Activated CD4-positive, alpha-beta T cell treated with anti-CD3 and anti-CD28 coated beads, Interleukin-2, amount 10 ng/mL, durations not matched to agents 24 days and 14 days (primary cell): Measurements from ENCODE around the gene SMKR1. TPM values are rescaled to one million over a fixed set of nuclear protein-coding genes. Genes with fewer than 3 reads are reported as not detected.
"Not testable (repeated sequence)": the region's sequence is repeated elsewhere in the genome, so short reads cannot be mapped to it uniquely, and the experiment has no call there.

ENCODE experiments used
- DNase-seq: peaks from one replicate; pipeline ENCODE4 v3.0.0; 2022
- H3K27ac Mint-ChIP-seq: one replicate; pipeline ENCODE4 v1.8.0; 2022; ENCODE audit warnings: mild to moderate bottlenecking, mixed read lengths
- H3K27me3 Mint-ChIP-seq: one replicate; pipeline ENCODE4 v1.8.0; 2022; ENCODE audit warnings: mixed read lengths
- H3K36me3 Mint-ChIP-seq: one replicate; pipeline ENCODE4 v1.8.0; 2022; ENCODE audit warnings: low read depth, mild to moderate bottlenecking, mixed read lengths
- H3K4me1 Mint-ChIP-seq: one replicate; pipeline ENCODE4 v1.8.0; 2021; ENCODE audit warnings: mixed read lengths
- H3K4me3 Mint-ChIP-seq: one replicate; pipeline ENCODE4 v1.8.0; 2022; ENCODE audit warnings: mild to moderate bottlenecking, moderate library complexity, mixed read lengths
- H3K9me3 Mint-ChIP-seq: one replicate; pipeline ENCODE4 v1.8.0; 2021; ENCODE audit warnings: mixed read lengths
- intact Hi-C: fragments of 100-400 bp; cut with micrococcal nuclease; formaldehyde crosslinking; loops from one replicate; pipeline ENCODE4 v1.15.1; 2023
- total RNA-seq: library from RNA; stranded (reverse); gene quantifications from 2 replicates; pipeline ENCODE4 v1.2.3, GENCODE V29; 2022

Gene SMKR1
- total RNA-seq, 1 donor from 2014 or later = 6.1 TPM

DNA sequence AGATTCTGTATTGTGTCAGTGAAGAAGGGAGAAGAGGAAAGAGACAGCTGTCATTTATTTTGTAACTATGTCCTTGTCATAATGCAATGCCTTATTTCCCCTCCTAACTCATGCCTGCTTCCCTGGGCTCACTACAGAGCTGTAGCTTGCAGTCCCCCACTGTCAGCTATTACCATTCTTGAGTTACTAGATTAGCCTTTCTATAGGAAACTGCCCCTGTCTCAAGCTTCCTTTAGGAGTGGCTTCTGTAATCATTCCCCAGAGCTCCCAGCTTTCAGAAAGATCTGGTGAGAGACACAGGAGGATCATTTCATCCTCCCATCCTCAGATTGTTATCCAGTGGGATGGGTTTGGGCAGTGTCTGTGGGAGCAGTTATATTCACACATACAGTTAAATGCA is 32.4 kb upstream of the SMKR1 start:
- Mint-ChIP-seq H3K4me3 (no peak overlapping the region), H3K27ac (peak overlapping the region; percentile 20), H3K36me3 (peaks cover 57% of the 10 kb centered on the region), H3K9me3 (no peaks in the 10 kb centered on the region), H3K4me1 (peaks cover 14% of the 10 kb centered on the region), H3K27me3 (no peaks in the 10 kb centered on the region)
- no peak for DNase-seq
- intact Hi-C loops = loop anchor here (10.0 kb wide), 1 partner anchor 355 kb away; no protein-coding TSS in a partner anchor

DNA sequence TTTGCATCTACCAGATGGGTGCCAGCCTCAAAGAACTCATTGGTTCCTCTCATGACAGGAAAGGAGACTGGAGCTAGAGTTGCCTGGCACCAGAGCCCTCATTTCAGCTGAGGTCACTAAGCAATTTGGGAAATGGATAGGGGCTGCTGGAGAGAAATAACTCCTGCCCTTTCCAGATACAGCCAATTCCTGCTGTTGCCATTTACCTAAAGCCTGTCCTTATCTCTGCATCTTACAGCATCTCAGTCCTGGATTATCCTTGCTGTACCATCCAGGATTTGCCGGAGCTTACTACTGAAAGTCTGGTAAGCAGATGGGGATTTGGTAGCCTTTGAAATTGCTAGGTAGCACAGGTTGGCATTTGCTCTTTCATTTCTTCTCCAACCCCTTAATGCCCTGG is 31.9 kb upstream of the SMKR1 start:
- Mint-ChIP-seq H3K36me3 (peaks cover 55% of the 10 kb centered on the region), H3K4me3 (no peak overlapping the region), H3K4me1 (peaks cover 11% of the 10 kb centered on the region), H3K9me3 (no peaks in the 10 kb centered on the region), H3K27me3 (no peaks in the 10 kb centered on the region), H3K27ac (peak overlapping the region; percentile 75)
- intact Hi-C loops = loop anchor here (10.0 kb wide), 1 partner anchor 354 kb away; no protein-coding TSS in a partner anchor
- DNase-seq = no peak

DNA sequence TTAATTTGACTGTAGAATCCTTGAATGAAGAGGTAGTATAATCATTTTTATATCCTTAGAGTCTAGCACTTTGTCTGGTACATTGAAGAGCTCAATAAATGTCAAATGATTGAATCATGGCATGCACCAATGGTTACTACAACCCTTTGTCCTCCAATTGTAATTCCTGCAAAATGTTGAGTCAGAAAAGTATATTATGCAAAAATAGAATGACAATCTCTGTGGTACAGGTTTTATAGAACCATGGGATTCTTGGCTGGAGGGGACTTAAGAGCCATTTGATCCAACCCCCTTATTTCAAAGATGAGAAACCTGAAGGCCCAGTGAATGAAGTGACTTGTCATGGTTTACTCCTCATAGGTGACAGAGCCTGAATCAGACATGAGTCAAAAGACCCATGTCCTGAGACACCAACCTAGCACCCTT is 30.9 kb upstream of the SMKR1 start:
- H3K27me3 Mint-ChIP-seq = no peaks in the 10 kb centered on the region
- peaks cover 11% of the 10 kb centered on the region for H3K4me1 Mint-ChIP-seq
- H3K4me3 Mint-ChIP-seq = no peak overlapping the region
- DNase-seq = no peak
- intact Hi-C loops = loop anchor here (10.0 kb wide), 1 partner anchor 353 kb away; no protein-coding TSS in a partner anchor
- H3K9me3 Mint-ChIP-seq = no peaks in the 10 kb centered on the region
- H3K27ac Mint-ChIP-seq = peak overlapping the region; percentile 64
- peaks cover 48% of the 10 kb centered on the region for H3K36me3 Mint-ChIP-seq

DNA sequence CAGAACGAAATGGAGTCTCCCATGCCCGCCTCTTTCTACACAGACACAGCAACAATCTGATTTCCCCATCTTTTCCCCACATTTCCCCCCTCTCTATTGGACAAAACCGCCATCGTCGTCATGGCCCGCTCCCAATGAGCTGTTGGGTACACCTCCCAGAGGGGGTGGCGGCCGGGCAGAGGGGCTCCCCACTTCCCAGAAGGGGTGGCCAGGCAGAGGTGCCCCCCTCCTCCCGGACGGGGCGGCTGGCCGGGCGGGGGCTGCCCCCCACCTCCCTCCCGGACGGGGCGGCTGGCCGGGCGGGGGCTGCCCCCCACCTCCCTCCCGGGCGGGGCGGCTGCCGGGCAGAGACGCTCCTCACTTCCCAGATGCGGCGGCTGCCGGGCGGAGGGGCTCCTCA is 26.4 kb upstream of the SMKR1 start:
- intact Hi-C loops = loop anchor here (10.0 kb wide), 1 partner anchor 349 kb away; no protein-coding TSS in a partner anchor
- H3K36me3 Mint-ChIP-seq = peaks cover 45% of the 10 kb centered on the region
- H3K4me1 Mint-ChIP-seq, H3K9me3 Mint-ChIP-seq, H3K27me3 Mint-ChIP-seq, H3K27ac Mint-ChIP-seq, DNase-seq, H3K4me3 Mint-ChIP-seq: not testable (repeated sequence)

DNA sequence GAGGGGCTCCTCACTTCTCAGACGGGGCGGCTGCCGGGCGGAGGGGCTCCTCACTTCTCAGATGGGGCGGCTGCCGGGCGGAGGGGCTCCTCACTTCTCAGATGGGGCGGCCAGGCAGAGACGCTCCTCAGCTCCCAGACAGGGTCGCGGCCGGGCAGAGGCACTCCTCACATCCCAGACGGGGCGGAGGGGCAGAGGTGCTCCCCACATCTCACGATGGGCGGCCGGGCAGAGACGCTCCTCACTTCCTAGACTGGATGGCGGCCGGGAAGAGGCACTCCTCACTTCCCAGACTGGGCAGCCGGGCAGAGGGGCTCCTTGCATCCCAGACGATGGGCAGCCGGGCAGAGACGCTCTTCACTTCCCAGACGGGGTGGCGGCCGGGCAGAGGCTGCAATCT is 25.9 kb upstream of the SMKR1 start:
- H3K27me3 Mint-ChIP-seq, H3K4me1 Mint-ChIP-seq, H3K9me3 Mint-ChIP-seq, H3K4me3 Mint-ChIP-seq, H3K27ac Mint-ChIP-seq, DNase-seq: not testable (repeated sequence)
- intact Hi-C loops = loop anchor here (10.0 kb wide), 1 partner anchor 348 kb away; no protein-coding TSS in a partner anchor
- H3K36me3 Mint-ChIP-seq = peaks cover 43% of the 10 kb centered on the region

DNA sequence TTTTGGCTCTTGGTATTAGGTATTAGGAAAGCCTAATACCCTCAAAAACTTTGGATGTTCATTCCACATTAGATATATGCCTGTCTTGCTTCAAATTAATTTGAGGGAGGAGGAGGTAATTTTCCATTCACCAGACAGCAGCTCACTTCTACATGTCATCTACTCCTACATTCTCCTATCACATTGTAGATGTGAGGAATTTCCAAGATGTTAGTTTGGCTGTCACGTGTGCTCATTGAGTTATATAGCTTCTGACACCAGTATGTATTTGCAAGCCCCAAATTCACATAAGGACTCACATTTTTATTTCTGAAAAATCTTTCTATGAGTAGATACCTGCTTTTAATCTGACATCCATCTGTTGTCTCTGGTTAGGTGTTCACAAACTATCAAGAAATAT is 22.5 kb upstream of the SMKR1 start:
- no peak overlapping the region for H3K27ac Mint-ChIP-seq
- intact Hi-C loops = loop anchor here (10.0 kb wide), 1 partner anchor 345 kb away; no protein-coding TSS in a partner anchor
- H3K9me3 Mint-ChIP-seq = no peaks in the 10 kb centered on the region
- H3K27me3 Mint-ChIP-seq = no peaks in the 10 kb centered on the region
- no peaks in the 10 kb centered on the region for H3K4me1 Mint-ChIP-seq
- H3K4me3 Mint-ChIP-seq = no peak overlapping the region
- no peak for DNase-seq
- peaks cover 53% of the 10 kb centered on the region for H3K36me3 Mint-ChIP-seq

DNA sequence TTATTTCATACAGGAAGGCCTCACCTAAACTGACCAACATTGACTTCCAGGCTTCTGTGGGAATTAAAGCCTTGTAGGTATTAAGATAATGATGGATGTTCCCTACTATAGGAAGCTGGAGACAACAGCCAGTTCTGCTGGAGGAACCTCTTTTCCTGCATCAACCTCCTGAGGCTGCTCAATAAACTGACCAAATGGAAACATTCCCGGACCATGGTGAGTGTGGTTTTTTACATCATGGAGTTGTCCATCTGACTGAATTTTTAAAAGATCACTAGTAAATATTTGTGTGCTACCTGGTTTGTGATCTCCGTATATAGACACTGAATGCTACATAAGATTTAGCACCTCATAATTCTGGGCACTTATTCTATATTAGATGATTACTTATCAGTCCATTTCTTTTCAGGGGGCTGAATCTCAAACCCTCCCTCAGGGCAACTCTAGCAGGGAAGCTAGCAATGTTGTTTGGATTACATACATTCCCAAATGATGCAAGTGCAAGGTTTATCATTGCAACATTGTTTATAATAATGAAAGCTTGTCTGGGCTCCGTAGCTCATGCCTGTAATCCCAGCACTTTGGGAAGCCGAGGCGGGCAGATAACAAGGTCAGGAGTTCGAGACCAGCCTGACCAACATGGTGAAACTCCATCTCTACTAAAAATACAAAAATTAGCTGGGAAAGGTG is 21.5 kb upstream of the SMKR1 start:
- H3K4me1 Mint-ChIP-seq = no peaks in the 10 kb centered on the region
- no peak overlapping the region for H3K27ac Mint-ChIP-seq
- no peaks in the 10 kb centered on the region for H3K27me3 Mint-ChIP-seq
- intact Hi-C loops = no loop called here
- no peak overlapping the region for H3K4me3 Mint-ChIP-seq
- no peaks in the 10 kb centered on the region for H3K9me3 Mint-ChIP-seq
- peaks cover 58% of the 10 kb centered on the region for H3K36me3 Mint-ChIP-seq
- no peak for DNase-seq

DNA sequence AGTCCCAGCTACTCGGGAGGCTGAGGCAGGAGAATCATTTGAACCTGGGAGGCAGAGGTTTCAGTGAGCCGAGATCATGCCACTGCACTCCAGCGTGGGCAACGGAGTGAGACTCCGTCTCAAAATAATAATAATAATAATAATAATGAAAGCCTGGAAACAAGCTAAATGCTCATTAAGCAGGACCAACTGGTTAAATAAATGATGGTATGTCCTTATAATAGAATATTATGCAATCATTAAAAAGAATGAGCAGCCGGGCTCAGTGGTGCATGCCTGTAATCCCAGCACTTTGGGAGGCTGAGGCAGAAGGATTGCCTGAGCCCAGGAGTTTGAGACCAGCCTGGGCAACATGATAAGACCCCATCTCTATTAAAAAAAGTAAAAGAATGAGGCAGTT is 21.0 kb upstream of the SMKR1 start:
- H3K27ac Mint-ChIP-seq, intact Hi-C loops, H3K4me3 Mint-ChIP-seq, H3K27me3 Mint-ChIP-seq, H3K9me3 Mint-ChIP-seq, DNase-seq, H3K4me1 Mint-ChIP-seq: not testable (repeated sequence)
- H3K36me3 Mint-ChIP-seq = peaks cover 62% of the 10 kb centered on the region

DNA sequence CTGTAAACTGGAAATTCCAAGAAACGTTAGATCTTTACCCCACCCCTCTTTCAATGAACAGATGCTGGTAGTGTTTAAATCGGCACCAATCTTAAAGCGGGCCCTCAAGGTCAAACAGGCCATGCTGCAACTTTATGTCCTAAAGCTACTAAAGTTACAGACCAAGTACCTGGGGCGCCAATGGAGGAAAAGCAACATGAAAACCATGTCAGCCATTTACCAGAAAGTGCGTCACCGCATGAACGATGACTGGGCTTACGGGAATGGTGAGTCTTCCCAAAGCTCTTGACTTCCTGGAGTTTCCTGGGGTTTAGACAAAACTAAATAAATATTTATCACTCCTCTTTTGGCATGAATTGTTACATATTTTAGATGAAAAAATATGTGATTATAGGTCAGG is 19.6 kb upstream of the SMKR1 start:
- DNase-seq = no peak
- Mint-ChIP-seq H3K27me3 (no peaks in the 10 kb centered on the region), H3K27ac (no peak overlapping the region), H3K36me3 (peaks cover 64% of the 10 kb centered on the region), H3K9me3 (no peaks in the 10 kb centered on the region), H3K4me1 (no peaks in the 10 kb centered on the region), H3K4me3 (no peak overlapping the region)
- intact Hi-C loops = no loop called here

DNA sequence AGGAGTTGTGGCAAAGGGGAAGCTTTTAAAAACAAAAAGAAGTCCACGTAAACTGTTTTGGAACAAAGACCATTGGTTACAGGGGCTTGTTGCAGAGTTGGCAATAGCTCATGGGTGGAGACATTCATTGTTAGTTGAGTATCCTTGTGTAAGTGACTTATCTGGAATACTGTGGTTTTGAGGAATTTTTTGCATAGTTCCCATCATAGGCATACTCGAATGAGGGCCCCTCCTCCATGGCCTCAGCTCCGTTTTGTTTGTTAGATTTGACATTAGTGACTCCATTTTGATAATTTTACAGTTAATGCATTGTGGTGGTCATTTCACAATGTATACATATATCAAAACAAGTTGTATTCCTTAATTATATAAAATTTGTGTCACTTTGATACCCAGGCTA is 12.8 kb upstream of the SMKR1 start:
- Mint-ChIP-seq H3K27ac (no peak overlapping the region), H3K27me3 (no peaks in the 10 kb centered on the region), H3K36me3 (peaks cover 53% of the 10 kb centered on the region), H3K9me3 (no peaks in the 10 kb centered on the region), H3K4me1 (peaks cover 13% of the 10 kb centered on the region), H3K4me3 (no peak overlapping the region)
- intact Hi-C loops = no loop called here
- no peak for DNase-seq

DNA sequence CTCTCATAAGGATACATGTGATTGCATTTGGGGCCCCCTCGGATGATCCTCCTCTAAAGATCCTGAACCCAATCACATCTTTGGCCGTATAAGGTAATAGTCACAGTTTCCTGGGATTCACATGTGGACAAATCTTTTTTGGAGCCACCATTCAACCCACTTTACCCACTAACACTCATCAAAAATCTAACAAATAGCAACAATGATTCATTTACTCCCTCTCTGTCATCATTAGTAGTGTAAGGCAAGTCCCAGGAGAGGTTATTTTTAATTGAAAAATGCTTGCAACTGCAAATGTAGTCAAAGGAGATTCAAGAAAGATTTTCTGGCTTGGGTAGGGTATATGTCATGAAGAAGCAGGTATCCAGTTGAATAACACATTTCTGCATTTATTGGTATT is 9.9 kb upstream of the SMKR1 start:
- H3K36me3 Mint-ChIP-seq = peaks cover 32% of the 10 kb centered on the region
- intact Hi-C loops = no loop called here

DNA sequence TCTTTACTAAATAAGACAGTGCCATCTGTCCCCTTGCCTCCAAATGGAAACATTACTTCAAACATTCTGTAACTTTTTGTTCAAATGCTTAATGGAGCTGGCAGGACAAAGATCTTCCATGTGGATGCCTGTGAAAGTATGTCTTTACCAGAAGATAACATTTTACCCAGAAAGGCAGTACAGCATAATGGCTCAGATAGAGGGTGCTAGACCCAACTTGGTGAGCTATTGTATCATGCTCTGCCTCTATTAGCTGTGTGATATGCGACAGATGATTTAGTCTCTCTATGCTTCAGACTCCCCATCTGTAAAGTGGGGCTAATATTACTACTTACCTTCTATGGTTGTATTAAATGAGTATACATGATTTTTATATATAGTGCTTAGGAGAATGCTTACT is 8.8 kb upstream of the SMKR1 start:
- peak; percentile 63 for DNase-seq
- Mint-ChIP-seq H3K36me3 (peaks cover 27% of the 10 kb centered on the region), H3K9me3 (no peaks in the 10 kb centered on the region), H3K4me1 (peaks cover 27% of the 10 kb centered on the region), H3K27ac (peak overlapping the region; percentile 83), H3K27me3 (no peaks in the 10 kb centered on the region), H3K4me3 (peak overlapping the region; percentile 20)
- intact Hi-C loops = no loop called here

More for the DNA sequence above, 9.9 kb upstream of the SMKR1 start:
- DNase-seq = no peak
- no peaks in the 10 kb centered on the region for H3K9me3 Mint-ChIP-seq
- no peaks in the 10 kb centered on the region for H3K27me3 Mint-ChIP-seq
- peaks cover 27% of the 10 kb centered on the region for H3K4me1 Mint-ChIP-seq
- no peak overlapping the region for H3K4me3 Mint-ChIP-seq
- H3K27ac Mint-ChIP-seq = peak overlapping the region; percentile 16

DNA sequence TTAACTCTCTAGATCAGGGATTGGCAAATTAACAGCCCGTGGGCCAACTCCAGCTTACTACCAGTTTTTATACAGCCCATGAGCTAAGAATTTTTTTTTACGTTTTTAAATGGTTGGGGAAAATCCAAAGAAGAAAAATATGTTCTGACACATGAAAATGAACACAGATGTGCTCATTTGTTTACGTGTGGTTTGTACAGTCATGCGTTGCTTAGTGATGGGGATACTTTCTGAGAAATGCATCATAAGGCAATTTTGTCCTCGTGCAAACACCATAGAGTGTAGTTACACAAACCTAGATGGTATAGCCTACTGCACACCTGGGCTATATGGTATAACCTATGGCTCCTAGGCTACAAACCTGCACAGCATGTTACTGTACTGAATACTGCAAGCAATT is 8.3 kb upstream of the SMKR1 start:
- H3K36me3 Mint-ChIP-seq = peaks cover 23% of the 10 kb centered on the region
- peak overlapping the region; percentile 83 for H3K27ac Mint-ChIP-seq
- intact Hi-C loops = loop anchor here (1.0 to 2.0 kb wide), 2 partner anchors 37 to 55 kb away; no protein-coding TSS in a partner anchor
- H3K27me3 Mint-ChIP-seq = no peaks in the 10 kb centered on the region
- no peaks in the 10 kb centered on the region for H3K9me3 Mint-ChIP-seq
- H3K4me1 Mint-ChIP-seq = peaks cover 29% of the 10 kb centered on the region
- no peak overlapping the region for H3K4me3 Mint-ChIP-seq
- DNase-seq = peak; percentile 78

DNA sequence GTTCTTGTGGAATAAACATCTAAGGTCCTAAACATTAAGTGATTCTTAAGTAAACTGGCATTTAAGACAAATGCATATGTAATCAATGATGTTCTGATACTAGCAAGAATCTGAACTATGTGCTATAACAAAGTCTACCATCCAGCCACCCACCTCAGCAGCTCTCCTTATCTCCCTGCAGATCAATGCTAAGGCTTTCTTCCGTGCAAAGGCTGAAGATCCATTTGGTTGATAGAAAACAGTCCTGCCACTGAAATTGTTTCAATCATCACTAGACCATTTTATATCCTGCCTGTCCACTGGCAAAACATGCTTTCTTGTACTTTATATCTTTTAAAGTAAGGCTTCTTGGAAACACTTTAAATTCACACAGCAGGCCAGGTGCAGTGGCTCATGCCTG is 6.3 kb upstream of the SMKR1 start:
- peak; percentile 68 for DNase-seq
- Mint-ChIP-seq H3K27ac (peak overlapping the region; percentile 68), H3K9me3 (no peaks in the 10 kb centered on the region), H3K4me1 (peaks cover 36% of the 10 kb centered on the region), H3K36me3 (peaks cover 15% of the 10 kb centered on the region), H3K4me3 (peak overlapping the region; percentile 16), H3K27me3 (no peaks in the 10 kb centered on the region)
- intact Hi-C loops = loop anchor here (2.0 to 5.0 kb wide), 3 partner anchors 57 to 451 kb away; no protein-coding TSS in a partner anchor
